ENCODE results near the gene SLC5A3.

The SLC5A3 gene

DNA sequence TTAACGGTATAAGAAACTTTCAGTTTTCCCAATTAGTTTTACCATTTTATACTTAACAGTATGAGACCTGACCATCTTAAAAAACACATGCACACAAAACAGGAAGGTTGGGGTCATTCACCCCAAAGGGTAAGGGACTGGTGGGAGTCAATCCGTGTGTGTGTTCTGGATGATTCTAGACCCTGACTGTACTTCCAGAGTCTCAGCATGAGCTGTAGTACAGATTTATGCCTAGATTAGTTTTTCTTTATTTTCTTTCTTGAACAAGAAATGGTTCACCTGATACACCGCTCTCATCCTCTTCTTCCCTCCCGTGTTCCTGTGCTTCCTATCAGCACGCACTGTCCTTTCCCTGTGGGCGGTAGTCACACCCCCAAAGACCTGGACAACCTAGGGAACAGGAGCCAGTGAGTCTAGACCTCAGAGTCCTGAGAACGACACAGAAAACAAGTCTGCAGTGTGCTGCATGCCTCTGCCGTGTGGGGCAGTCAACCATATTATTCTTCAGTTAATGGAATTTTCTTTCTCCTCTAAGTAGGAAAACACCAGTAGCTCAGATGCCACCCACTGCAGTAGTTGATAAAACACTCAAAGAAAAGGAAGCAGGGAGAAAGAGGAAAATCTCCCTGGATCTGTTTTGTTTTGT lies 38.9 kb upstream of the SLC5A3 start:
- CTCF ChIA-PET, result interaction anchor here (1.4 to 1.5 kb wide), 2 partner anchors 14 to 28 kb away, joined by 4 to 6 read pairs; no protein-coding TSS in a partner anchor

DNA sequence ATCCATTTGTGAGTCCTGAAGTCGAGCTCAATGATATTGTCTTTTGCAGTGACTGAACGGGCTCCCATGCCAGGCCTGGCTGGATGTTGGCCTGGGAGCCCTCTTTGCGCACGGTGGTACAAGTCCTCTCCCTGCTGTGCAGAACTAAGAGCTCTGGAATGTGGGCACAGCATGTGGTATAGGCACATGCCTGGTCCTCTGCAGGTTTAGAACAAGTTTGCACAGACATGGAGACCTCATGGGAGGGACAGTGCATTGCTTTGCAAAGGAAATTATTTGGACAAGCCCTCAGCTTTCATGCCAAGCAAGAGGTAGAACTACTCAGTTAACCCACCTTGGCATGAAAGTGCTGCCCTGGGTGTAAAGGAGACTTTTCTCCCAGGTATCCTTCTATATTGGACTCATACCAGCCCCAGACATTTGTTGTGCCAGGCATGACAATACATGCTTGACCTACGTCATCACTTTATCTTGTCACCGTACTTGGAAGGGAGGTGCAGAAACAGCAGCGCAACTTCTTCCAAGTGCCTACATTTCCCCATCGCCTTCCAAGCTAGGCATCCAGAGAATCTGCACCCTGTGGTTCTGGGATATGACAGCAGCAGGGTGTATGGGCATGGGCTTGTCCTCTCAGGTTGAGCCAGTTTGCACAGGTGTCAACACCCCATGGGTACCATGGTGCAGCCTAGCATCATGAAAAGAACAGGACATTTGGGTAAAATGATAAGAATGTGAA lies 37.6 kb upstream of the SLC5A3 start:
- no peak overlapping the region for H3K27ac ChIP-seq (ENCODE audit: insufficient read depth in 1 of 2, low read depth in 1 of 2, low read length in 2 of 2, poor library complexity in 1 of 2, severe bottlenecking in 2 of 2)
- no peaks in the 10 kb centered on the region for H3K27me3 ChIP-seq (replicated peaks in 2 of 5; ENCODE audit: control insufficient read depth in 4 of 5, insufficient read depth in 5 of 5, low read length in 4 of 5)
- DNase-seq, result no peak
- CTCF ChIA-PET, result interaction anchor here (1.4 to 1.5 kb wide), 2 partner anchors 16 to 27 kb away, joined by 4 to 6 read pairs; no protein-coding TSS in a partner anchor
- H3K9me3 ChIP-seq (ENCODE audit: control extremely low read depth in 1 of 5, control insufficient read depth in 4 of 5, insufficient read depth in 2 of 5, low read depth in 1 of 5, low read length in 4 of 5), result peaks cover 0 to 2% (median 0%) of the 10 kb centered on the region in 5 experiments
- no peaks in the 10 kb centered on the region for H3K4me1 ChIP-seq (ENCODE audit: control extremely low read depth in 1 of 4, control insufficient read depth in 4 of 4, insufficient read depth in 4 of 4, low read length in 3 of 4)
- no peaks in the 10 kb centered on the region for H3K36me3 ChIP-seq (ENCODE audit: control insufficient read depth in 4 of 4, insufficient read depth in 4 of 4, low read length in 3 of 4)
- POLR2A ChIA-PET, result no interaction called here
- H3K4me3 ChIP-seq (ENCODE audit: control insufficient read depth in 1 of 7, extremely low read depth in 1 of 7, insufficient read depth in 4 of 7, low read depth in 2 of 7, low read length in 6 of 7), result no peak overlapping the region
- WGBS (ENCODE audit: insufficient coverage), result 98% methylated on average over 8 of the region's 8 CpGs

More for the DNA sequence above, 38.9 kb upstream of the SLC5A3 start:
- Histone ChIP-seq H3K27me3 (replicated peaks in 2 of 5; ENCODE audit: control insufficient read depth in 4 of 5, insufficient read depth in 5 of 5, low read length in 4 of 5) (no peaks in the 10 kb centered on the region), H3K4me3 (ENCODE audit: control insufficient read depth in 1 of 7, extremely low read depth in 1 of 7, insufficient read depth in 4 of 7, low read depth in 2 of 7, low read length in 6 of 7) (no peak overlapping the region), H3K9me3 (ENCODE audit: control extremely low read depth in 1 of 5, control insufficient read depth in 4 of 5, insufficient read depth in 2 of 5, low read depth in 1 of 5, low read length in 4 of 5) (peaks cover 0 to 2% (median 0%) of the 10 kb centered on the region in 5 experiments), H3K36me3 (ENCODE audit: control insufficient read depth in 4 of 4, insufficient read depth in 4 of 4, low read length in 3 of 4) (no peaks in the 10 kb centered on the region), H3K4me1 (ENCODE audit: control extremely low read depth in 1 of 4, control insufficient read depth in 4 of 4, insufficient read depth in 4 of 4, low read length in 3 of 4) (peaks cover 0 to 2% (median 0%) of the 10 kb centered on the region in 4 experiments), H3K27ac (ENCODE audit: insufficient read depth in 1 of 2, low read depth in 1 of 2, low read length in 2 of 2, poor library complexity in 1 of 2, severe bottlenecking in 2 of 2) (no peak overlapping the region)
- no peak for DNase-seq
- POLR2A ChIA-PET, result no interaction called here
- 88% methylated on average over 4 of the region's 8 CpGs for WGBS (ENCODE audit: insufficient coverage)

DNA sequence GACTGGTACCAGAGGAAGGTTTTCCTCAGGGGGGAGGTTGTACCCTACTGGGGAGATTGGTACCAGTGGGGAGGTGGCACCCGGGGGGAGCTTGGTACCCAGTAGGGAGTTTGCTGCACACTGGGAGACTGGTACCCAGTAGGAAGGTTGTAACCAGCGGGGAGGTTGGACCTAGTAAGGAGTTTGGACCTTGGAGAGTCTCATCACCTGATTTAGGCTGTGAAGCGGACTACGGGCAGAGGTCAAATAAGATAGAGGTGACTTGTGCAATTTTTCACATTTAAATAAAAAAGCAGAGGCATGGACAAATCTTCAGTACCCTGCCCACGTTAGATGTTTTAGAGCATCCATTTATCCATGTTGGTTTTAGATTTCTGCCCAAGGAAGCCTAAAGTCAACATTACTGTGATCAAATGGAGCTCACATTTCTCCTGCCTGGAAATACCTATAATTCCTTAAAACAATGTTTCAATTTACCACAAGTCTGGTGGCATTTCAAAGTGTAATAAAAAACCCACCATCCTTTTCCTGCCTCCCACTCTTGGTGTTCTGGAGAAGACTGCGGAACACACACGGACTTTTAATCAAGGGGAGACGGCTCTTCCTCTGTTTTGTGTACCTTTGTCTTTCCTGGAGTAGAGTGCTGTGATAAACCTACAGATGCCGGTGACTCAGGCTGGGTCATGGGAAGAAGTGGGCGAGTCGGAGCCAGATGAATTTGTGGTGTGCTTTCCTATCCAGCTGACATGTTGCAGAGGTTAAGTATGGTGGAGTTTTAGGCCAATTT lies 36.2 kb upstream of the SLC5A3 start:
- ChIA-PET POLR2A (no interaction called here), CTCF (no interaction called here)
- DNase-seq, result no peak

DNA sequence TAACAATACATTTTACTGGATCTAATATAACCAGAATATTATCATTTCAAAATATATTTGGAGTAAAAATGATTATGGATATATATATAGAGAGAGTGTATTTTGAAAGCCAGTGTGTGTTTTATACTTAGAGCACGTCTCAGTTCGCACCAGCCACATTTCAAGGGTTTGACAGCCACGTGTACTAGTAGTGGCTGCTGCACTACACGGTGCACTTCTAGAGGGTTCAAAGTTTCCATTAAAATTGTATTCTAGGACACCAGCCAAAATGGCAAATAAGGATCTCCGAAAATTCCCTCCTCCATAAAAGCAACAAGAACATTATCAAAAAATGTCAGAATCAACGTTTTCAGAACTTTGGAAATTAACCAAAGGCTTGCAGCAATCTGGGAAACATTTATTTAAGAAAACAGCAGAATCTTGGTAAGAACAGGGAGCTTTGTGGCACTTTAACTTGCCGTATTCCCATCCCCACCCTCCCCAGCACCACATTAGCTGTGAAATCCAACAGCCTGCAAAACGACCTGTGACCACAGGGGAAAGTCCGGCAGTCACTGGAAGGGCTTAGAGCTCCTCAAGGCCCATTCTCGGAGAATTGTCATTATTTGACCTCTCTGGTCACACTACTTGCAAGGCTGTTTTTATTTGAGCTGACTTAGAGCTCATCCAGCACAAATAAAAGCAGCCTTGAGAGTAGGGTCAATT lies 33.5 kb upstream of the SLC5A3 start:
- ChIA-PET POLR2A (no interaction called here), CTCF (interaction anchor here (0.7 to 1.4 kb wide), 2 partner anchors 10 to 116 kb away, joined by 3 read pairs; no protein-coding TSS in a partner anchor)
- no peaks in the 10 kb centered on the region for H3K4me1 ChIP-seq (ENCODE audit: control extremely low read depth in 1 of 4, control insufficient read depth in 4 of 4, insufficient read depth in 4 of 4, low read length in 3 of 4)
- WGBS (ENCODE audit: insufficient coverage), result 87% methylated on average over 10 of the region's 10 CpGs
- H3K9me3 ChIP-seq (ENCODE audit: control extremely low read depth in 1 of 5, control insufficient read depth in 4 of 5, insufficient read depth in 2 of 5, low read depth in 1 of 5, low read length in 4 of 5), result peaks cover 0 to 2% (median 0%) of the 10 kb centered on the region in 5 experiments
- H3K27me3 ChIP-seq (replicated peaks in 2 of 5; ENCODE audit: control insufficient read depth in 4 of 5, insufficient read depth in 5 of 5, low read length in 4 of 5), result no peaks in the 10 kb centered on the region
- H3K27ac ChIP-seq (ENCODE audit: insufficient read depth in 1 of 2, low read depth in 1 of 2, low read length in 2 of 2, poor library complexity in 1 of 2, severe bottlenecking in 2 of 2), result no peak overlapping the region
- H3K36me3 ChIP-seq (ENCODE audit: control insufficient read depth in 4 of 4, insufficient read depth in 4 of 4, low read length in 3 of 4), result no peaks in the 10 kb centered on the region
- H3K4me3 ChIP-seq (ENCODE audit: control insufficient read depth in 1 of 7, extremely low read depth in 1 of 7, insufficient read depth in 4 of 7, low read depth in 2 of 7, low read length in 6 of 7), result no peak overlapping the region
- no peak for DNase-seq

More for the DNA sequence above, 36.2 kb upstream of the SLC5A3 start:
- 92% methylated on average over 9 of the region's 11 CpGs for WGBS (ENCODE audit: insufficient coverage)
- Histone ChIP-seq H3K27ac (ENCODE audit: insufficient read depth in 1 of 2, low read depth in 1 of 2, low read length in 2 of 2, poor library complexity in 1 of 2, severe bottlenecking in 2 of 2) (no peak overlapping the region), H3K9me3 (ENCODE audit: control extremely low read depth in 1 of 5, control insufficient read depth in 4 of 5, insufficient read depth in 2 of 5, low read depth in 1 of 5, low read length in 4 of 5) (peaks cover 0 to 2% (median 0%) of the 10 kb centered on the region in 5 experiments), H3K27me3 (replicated peaks in 2 of 5; ENCODE audit: control insufficient read depth in 4 of 5, insufficient read depth in 5 of 5, low read length in 4 of 5) (no peaks in the 10 kb centered on the region), H3K4me3 (ENCODE audit: control insufficient read depth in 1 of 7, extremely low read depth in 1 of 7, insufficient read depth in 4 of 7, low read depth in 2 of 7, low read length in 6 of 7) (no peak overlapping the region), H3K4me1 (ENCODE audit: control extremely low read depth in 1 of 4, control insufficient read depth in 4 of 4, insufficient read depth in 4 of 4, low read length in 3 of 4) (no peaks in the 10 kb centered on the region), H3K36me3 (ENCODE audit: control insufficient read depth in 4 of 4, insufficient read depth in 4 of 4, low read length in 3 of 4) (no peaks in the 10 kb centered on the region)

DNA sequence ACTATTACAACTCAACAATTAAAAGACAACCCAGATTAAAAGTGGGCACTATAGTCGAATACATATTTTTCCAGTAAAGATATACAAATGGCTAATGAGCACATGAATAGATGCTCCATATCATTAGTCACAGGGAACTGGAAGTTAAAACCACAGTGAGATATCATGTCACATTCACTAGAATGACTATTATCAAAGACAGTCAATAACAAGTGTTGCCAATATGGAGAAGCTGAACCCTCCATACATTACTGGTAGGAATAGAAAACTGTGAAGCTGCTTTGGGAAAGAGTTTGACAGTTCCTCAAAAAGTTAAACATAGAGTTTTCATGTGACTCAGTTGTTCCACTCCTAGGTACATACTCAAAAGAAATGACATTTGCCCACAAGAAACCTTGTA lies 30.6 kb upstream of the SLC5A3 start:
- WGBS (ENCODE audit: insufficient coverage), result no CpG with 5 or more reads among the region's 1 CpG
- Histone ChIP-seq H3K9me3 (ENCODE audit: control extremely low read depth in 1 of 5, control insufficient read depth in 4 of 5, insufficient read depth in 2 of 5, low read depth in 1 of 5, low read length in 4 of 5) (no peaks in the 10 kb centered on the region), H3K4me1 (ENCODE audit: control extremely low read depth in 1 of 4, control insufficient read depth in 4 of 4, insufficient read depth in 4 of 4, low read length in 3 of 4) (no peaks in the 10 kb centered on the region), H3K4me3 (ENCODE audit: control insufficient read depth in 1 of 7, extremely low read depth in 1 of 7, insufficient read depth in 4 of 7, low read depth in 2 of 7, low read length in 6 of 7) (no peak overlapping the region), H3K36me3 (ENCODE audit: control insufficient read depth in 4 of 4, insufficient read depth in 4 of 4, low read length in 3 of 4) (no peaks in the 10 kb centered on the region), H3K27me3 (replicated peaks in 2 of 5; ENCODE audit: control insufficient read depth in 4 of 5, insufficient read depth in 5 of 5, low read length in 4 of 5) (no peaks in the 10 kb centered on the region), H3K27ac (ENCODE audit: insufficient read depth in 1 of 2, low read depth in 1 of 2, low read length in 2 of 2, poor library complexity in 1 of 2, severe bottlenecking in 2 of 2) (no peak overlapping the region)
- no peak for DNase-seq
- ChIA-PET CTCF (no interaction called here), POLR2A (no interaction called here)

DNA sequence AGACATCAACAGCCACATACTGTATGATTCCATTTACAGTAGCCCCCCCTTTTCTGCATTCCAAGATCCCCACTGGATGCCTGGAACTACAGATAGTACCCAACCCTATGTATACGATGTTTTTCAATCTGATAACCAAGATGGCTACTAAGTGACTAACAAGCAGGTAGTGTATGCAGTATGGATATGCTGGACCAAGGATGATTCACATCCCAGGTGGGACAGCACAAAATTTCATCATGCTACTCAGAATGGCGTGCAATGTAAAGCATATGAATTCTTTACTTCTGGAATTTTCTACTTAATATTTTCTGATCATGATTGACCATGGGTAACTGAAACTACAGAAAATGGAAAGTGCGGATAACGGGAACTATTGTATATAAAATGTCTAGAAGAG lies 30.0 kb upstream of the SLC5A3 start:
- CTCF ChIA-PET, result no interaction called here
- Histone ChIP-seq H3K9me3 (ENCODE audit: control extremely low read depth in 1 of 5, control insufficient read depth in 4 of 5, insufficient read depth in 2 of 5, low read depth in 1 of 5, low read length in 4 of 5) (no peaks in the 10 kb centered on the region), H3K27ac (ENCODE audit: insufficient read depth in 1 of 2, low read depth in 1 of 2, low read length in 2 of 2, poor library complexity in 1 of 2, severe bottlenecking in 2 of 2) (no peak overlapping the region), H3K36me3 (ENCODE audit: control insufficient read depth in 4 of 4, insufficient read depth in 4 of 4, low read length in 3 of 4) (no peaks in the 10 kb centered on the region), H3K27me3 (replicated peaks in 2 of 5; ENCODE audit: control insufficient read depth in 4 of 5, insufficient read depth in 5 of 5, low read length in 4 of 5) (no peaks in the 10 kb centered on the region), H3K4me3 (ENCODE audit: control insufficient read depth in 1 of 7, extremely low read depth in 1 of 7, insufficient read depth in 4 of 7, low read depth in 2 of 7, low read length in 6 of 7) (no peak overlapping the region), H3K4me1 (ENCODE audit: control extremely low read depth in 1 of 4, control insufficient read depth in 4 of 4, insufficient read depth in 4 of 4, low read length in 3 of 4) (no peaks in the 10 kb centered on the region)
- POLR2A ChIA-PET, result no interaction called here
- 100% methylated on average over 4 of the region's 4 CpGs for WGBS (ENCODE audit: insufficient coverage)
- no peak for DNase-seq

Data from common myeloid progenitor, CD34-positive (primary cell).